PC-9 (cell line): ENCODE results near the gene CPXM1. TPM values are rescaled to one million over a fixed set of nuclear protein-coding genes. Genes with fewer than 3 reads are reported as not detected.
A peak's percentile ranks its signal among the peaks of the same experiment; 100 is the strongest.

Source experiments
- Bru-seq: library from RNA; stranded (reverse); fragments of 400-500 nt; gene quantifications from one replicate; lab custom pipeline; 2021; lab: Mats Ljungman, UMichigan
- BruChase-seq, 2 experiments: library from RNA; stranded (reverse); fragments of 400-500 nt; gene quantifications; one replicate each; lab custom pipeline; 2021; lab: Mats Ljungman, UMichigan
- BruUV-seq: library from RNA; stranded (reverse); fragments of 400-500 nt; replicated peaks from 2 replicates; lab custom pipeline; 2021; lab: Mats Ljungman, UMichigan
- CTCF ChIA-PET: fragments of 300-600 bp; sonication (Branson Sonifier 250); formaldehyde crosslinking; loops from one replicate; lab custom pipeline; 2022; ENCODE audit warnings: antibody characterized with exemption; lab: Charles Lee
- POLR2A ChIA-PET: fragments of 300-600 bp; sonication (Branson Sonifier 250); formaldehyde crosslinking; loops from one replicate; lab custom pipeline; 2022; ENCODE audit warnings: antibody characterized with exemption; ENCODE audit not compliant: unreplicated experiment; lab: Charles Lee
- DNase-seq, 2 experiments: peaks; one replicate each; pipeline versions ENCODE4 v3.0.0 to v3.0.0-alpha.2; 2015 to 2022; ENCODE audit warnings: mixed read lengths in 1 of 2
- H2AFZ ChIP-seq: fragments of 200-600 bp; sonication (generic); 2 replicates; pipeline ENCODE4 v1.8.1; 2017; ENCODE audit warnings: antibody characterized with exemption
- H3F3A ChIP-seq: fragments of 200-600 bp; sonication (generic); 2 replicates; pipeline ENCODE4 v1.8.1; 2017; ENCODE audit warnings: antibody characterized with exemption, mild to moderate bottlenecking, low read depth; ENCODE audit not compliant: insufficient read depth
- H3K27ac ChIP-seq: fragments of 200-600 bp; sonication (generic); 2 replicates; pipeline ENCODE4 v1.6.1; 2016; ENCODE audit warnings: mixed run types
- H3K27me3 ChIP-seq: fragments of 200-600 bp; sonication (generic); 2 replicates; pipeline ENCODE4 v1.6.1; 2016; ENCODE audit warnings: low read depth, mixed run types; ENCODE audit not compliant: insufficient read depth
- H3K36me3 ChIP-seq: fragments of 200-600 bp; sonication (generic); 2 replicates; pipeline ENCODE4 v1.6.1; 2016; ENCODE audit warnings: low read depth, mixed run types
- H3K4me1 ChIP-seq: fragments of 200-600 bp; sonication (generic); replicated peaks from 2 replicates; pipeline ENCODE4 v1.6.1; 2016; ENCODE audit warnings: mixed run types; ENCODE audit not compliant: insufficient read depth
- H3K4me2 ChIP-seq: fragments of 200-600 bp; sonication (generic); 2 replicates; pipeline ENCODE4 v1.6.1; 2017; ENCODE audit warnings: mixed run types
- H3K4me3 ChIP-seq: fragments of 200-600 bp; sonication (generic); 2 replicates; pipeline ENCODE4 v1.6.1; 2016; ENCODE audit warnings: mixed run types
- H3K79me2 ChIP-seq: fragments of 200-600 bp; sonication (generic); 2 replicates; pipeline ENCODE4 v1.6.1; 2017; ENCODE audit warnings: low read depth, mixed run types
- H3K9me2 ChIP-seq: fragments of 200-600 bp; sonication (generic); 2 replicates; pipeline ENCODE4 v1.8.1; 2017; ENCODE audit warnings: mild to moderate bottlenecking; ENCODE audit not compliant: insufficient read depth
- H3K9me3 ChIP-seq: fragments of 200-600 bp; sonication (generic); 2 replicates; pipeline ENCODE4 v1.8.1; 2016; ENCODE audit warnings: low read depth; ENCODE audit not compliant: insufficient read depth
- H4K20me1 ChIP-seq: fragments of 200-600 bp; sonication (generic); 2 replicates; pipeline ENCODE4 v1.8.1; 2017; ENCODE audit not compliant: insufficient read depth
- CTCF ChIP-seq: fragments of 200-600 bp; sonication (generic); conservative IDR thresholded peaks from 2 replicates; pipeline ENCODE4 v1.6.1; 2017; ENCODE audit warnings: mixed run types, antibody characterized with exemption, mild to moderate bottlenecking, moderate library complexity
- EZH2 ChIP-seq: fragments of 200-600 bp; sonication (generic); IDR thresholded peaks from 2 replicates; pipeline ENCODE4 v1.8.0; 2017; ENCODE audit warnings: antibody characterized with exemption, low read depth
- intact Hi-C: fragments of 100-400 bp; cut with micrococcal nuclease; formaldehyde crosslinking; loops from one replicate; pipeline ENCODE4 v1.10.0; 2022; ENCODE audit not compliant: unreplicated experiment
- long read RNA-seq: library from polyadenylated mRNA; stranded (forward); transcript quantifications from one replicate; pipeline ENCODE4 v2.0.0, GENCODE V29; 2022
- total RNA-seq: library from RNA; stranded (reverse); gene quantifications from 2 replicates; pipeline ENCODE4 v1.2.3, GENCODE V29; 2021

CPXM1 gene
- total RNA-seq (not detected in 2 replicates), Bru-seq, nascent RNA (not detected), BruChase-seq, experiment 1, labeled RNA remaining after a 2-hour chase (percentile 12 among the genes with signal in this experiment), BruChase-seq, experiment 2, labeled RNA remaining after a 6-hour chase (not detected)
- long read RNA-seq, result 0 reads

GRCh38 chr20:2800521-2801285, at the start of gene CPXM1:
Gene CPXM1 (minus strand): TSS chr20:2800627. CDS start chr20:2800572, 55 bp downstream.
- H3K27me3 ChIP-seq, result peaks cover 24% of the 10 kb centered on the region
- H3K9me2 ChIP-seq, result no peaks in the 10 kb centered on the region
- no peaks in the 10 kb centered on the region for H3F3A ChIP-seq
- no peaks in the 10 kb centered on the region for H4K20me1 ChIP-seq
- H3K4me1 ChIP-seq, result no peaks in the 10 kb centered on the region
- no TSS peak for BruUV-seq
- H3K4me3 ChIP-seq, result no peak within 1 kb of the TSS
- intact Hi-C loops, result no loop called here
- H3K4me2 ChIP-seq, result no peak within 1 kb of the TSS
- H3K9me3 ChIP-seq, result no peaks in the 10 kb centered on the region
- H2AFZ ChIP-seq, result no peak within 1 kb of the TSS
- H3K27ac ChIP-seq, result no peak within 1 kb of the TSS
- no peaks in the 10 kb centered on the region for H3K36me3 ChIP-seq
- no peaks in the 10 kb centered on the region for H3K79me2 ChIP-seq
- ChIA-PET POLR2A (no interaction called here), CTCF (no interaction called here)
- TF ChIP-seq CTCF (no peak), EZH2 (no peak)
- DNase-seq, result no peak

GRCh38 chr20:2849529-2849928, 49.1 kb upstream of the CPXM1 start:
- Histone ChIP-seq H3F3A (no peaks in the 10 kb centered on the region), H3K4me2 (no peak overlapping the region), H3K9me2 (no peaks in the 10 kb centered on the region), H3K27me3 (no peaks in the 10 kb centered on the region), H3K4me1 (no peaks in the 10 kb centered on the region), H3K9me3 (no peaks in the 10 kb centered on the region), H3K36me3 (no peaks in the 10 kb centered on the region), H3K27ac (no peak overlapping the region), H2AFZ (no peak overlapping the region), H3K79me2 (no peaks in the 10 kb centered on the region), H4K20me1 (no peaks in the 10 kb centered on the region), H3K4me3 (no peak overlapping the region)
- TF ChIP-seq CTCF (no peak), EZH2 (no peak)
- ChIA-PET CTCF (interaction anchor here (0.6 kb wide), 2 partner anchors 239 to 1389 kb away, joined by 3 to 4 read pairs; no protein-coding TSS in a partner anchor), POLR2A (interaction anchor here (0.7 kb wide), 1 partner anchor 13 kb away, joined by 4 read pairs; no protein-coding TSS in a partner anchor)
- DNase-seq, result no peak
- no TSS peak for BruUV-seq
- intact Hi-C loops, result no loop called here

GRCh38 chr20:2847802-2848201, 47.4 kb upstream of the CPXM1 start:
- Histone ChIP-seq H3K27me3 (no peaks in the 10 kb centered on the region), H4K20me1 (no peaks in the 10 kb centered on the region), H3K4me2 (no peak overlapping the region), H3K4me3 (no peak overlapping the region), H3K4me1 (no peaks in the 10 kb centered on the region), H3K27ac (no peak overlapping the region), H3F3A (no peaks in the 10 kb centered on the region), H3K9me3 (no peaks in the 10 kb centered on the region), H2AFZ (no peak overlapping the region), H3K9me2 (no peaks in the 10 kb centered on the region), H3K36me3 (no peaks in the 10 kb centered on the region), H3K79me2 (no peaks in the 10 kb centered on the region)
- POLR2A ChIA-PET, result no interaction called here
- TF ChIP-seq EZH2, result no peak
- no peak for TF ChIP-seq CTCF
- no TSS peak for BruUV-seq
- intact Hi-C loops, result no loop called here
- CTCF ChIA-PET, result interaction anchor here (0.6 kb wide), 1 partner anchor 13 kb away, joined by 7 read pairs; no protein-coding TSS in a partner anchor
- DNase-seq, result no peak
